GM18505 (cell line): ENCODE results near the gene CCDC59.
"Not testable (repeated sequence)": the region's sequence is repeated elsewhere in the genome, so short reads cannot be mapped to it uniquely, and the experiment has no call there.

Experiments
- ATAC-seq: cut with Tn5 transposase; IDR thresholded peaks from one replicate; pipeline ENCODE4 v1.9.1; 2021; ENCODE audit not compliant: unreplicated experiment
- POLR2A ChIP-seq: IDR thresholded peaks from 4 replicates; pipeline ENCODE4 v1.6.1; 2011; ENCODE audit warnings: borderline replicate concordance; ENCODE audit not compliant: insufficient read depth, insufficient read length; ENCODE audit errors: extremely low read depth

Gene CCDC59

GRCh38 chr12:82358200-82359114, at the start of gene CCDC59, which contains the start of gene METTL25:
Gene CCDC59, minus strand, starts transcription at chr12:82358387. Its CDS starts 11 bp downstream, at chr12:82358376.
Gene METTL25, plus strand, starts transcription at chr12:82358529. Its CDS starts 37 bp downstream, at chr12:82358566.
- ATAC-seq: peak; percentile 96
- TF ChIP-seq POLR2A: peak; percentile 92

- no peak for ATAC-seq
- no peak for TF ChIP-seq POLR2A
Observed at GRCh38 chr12:82407481-82407880, 49.3 kb upstream of the CCDC59 start.

- no peak for ATAC-seq
- TF ChIP-seq POLR2A: no peak
Observed at GRCh38 chr12:82406651-82407050, 48.5 kb upstream of the CCDC59 start.

- no peak for TF ChIP-seq POLR2A
- no peak for ATAC-seq
Observed at GRCh38 chr12:82400819-82401218, 42.6 kb upstream of the CCDC59 start.

- no peak for TF ChIP-seq POLR2A
- ATAC-seq: no peak
Observed at GRCh38 chr12:82398879-82399278, 40.7 kb upstream of the CCDC59 start.

- ATAC-seq: peak; percentile 66
- TF ChIP-seq POLR2A: no peak
Observed at GRCh38 chr12:82383930-82384552, 25.9 kb upstream of the CCDC59 start.

GRCh38 chr12:82378997-82379396, 20.8 kb upstream of the CCDC59 start:
- no peak for ATAC-seq
- no peak for TF ChIP-seq POLR2A

- no peak for ATAC-seq
- no peak for TF ChIP-seq POLR2A
Observed at GRCh38 chr12:82375201-82375600, 17.0 kb upstream of the CCDC59 start.

- no peak for ATAC-seq
- TF ChIP-seq POLR2A: no peak
Observed at GRCh38 chr12:82366197-82366596, 8.0 kb upstream of the CCDC59 start.

GRCh38 chr12:82363990-82364389, 5.8 kb upstream of the CCDC59 start:
- no peak for TF ChIP-seq POLR2A
- ATAC-seq: no peak

GRCh38 chr12:82361461-82361915, 3.3 kb upstream of the CCDC59 start:
- TF ChIP-seq POLR2A: no peak
- ATAC-seq: no peak

GRCh38 chr12:82360834-82361233, 2.6 kb upstream of the CCDC59 start:
- ATAC-seq: not testable (repeated sequence)

- no peak for ATAC-seq
- TF ChIP-seq POLR2A: no peak
Observed at GRCh38 chr12:82359115-82359478, 910 bp upstream of the CCDC59 start.

GRCh38 chr12:82357845-82358199, 365 bp downstream of the CCDC59 start:
- TF ChIP-seq POLR2A: no peak
- ATAC-seq: no peak

GRCh38 chr12:82357340-82357739, 847 bp downstream of the CCDC59 start:
- no peak for TF ChIP-seq POLR2A
- no peak for ATAC-seq

- TF ChIP-seq POLR2A: no peak
- ATAC-seq: no peak
Observed at GRCh38 chr12:82351390-82351789, 6.8 kb downstream of the CCDC59 start.
